Coronary artery (tissue), 2 donors: ENCODE data around the gene TNFRSF8.

Experiments
- DNase-seq: peaks from one replicate; pipeline ENCODE4 v3.0.0-alpha.2; 2017; ENCODE audit warnings: low spot score
- H3K27ac ChIP-seq, 2 donors: fragments of 200-600 bp; sonication (generic); one replicate each; pipeline ENCODE4 v1.5.1; 2016 to 2019
- H3K4me3 ChIP-seq: fragments of 200-600 bp; sonication (generic); 2 replicates; pipeline ENCODE4 v1.5.1; 2016; ENCODE audit warnings: mild to moderate bottlenecking, moderate library complexity
- CTCF ChIP-seq: fragments of 200-600 bp; sonication (generic); IDR thresholded peaks from one replicate; pipeline ENCODE4 v1.5.1; 2019; ENCODE audit warnings: antibody characterized with exemption

Gene TNFRSF8

GRCh38 chr1:12167493-12168429 lies 104.7 kb downstream of the TNFRSF8 start:
- TF ChIP-seq CTCF, result no peak
- no peak for DNase-seq

GRCh38 chr1:12168451-12169160 lies 105.5 kb downstream of the TNFRSF8 start:
- Histone ChIP-seq H3K27ac (peak overlapping the region in 1 of 2 donors; percentile 85), H3K4me3 (peak overlapping the region; percentile 82)
- DNase-seq, result no peak
- TF ChIP-seq CTCF, result no peak

More at GRCh38 chr1:12167493-12168429, 104.7 kb downstream of the TNFRSF8 start:
- peak overlapping the region; percentile 66 to 85 for H3K27ac ChIP-seq
- H3K4me3 ChIP-seq, result peak overlapping the region; percentile 82

GRCh38 chr1:12169442-12170135 lies 106.5 kb downstream of the TNFRSF8 start:
- H3K4me3 ChIP-seq, result peak overlapping the region; percentile 82
- no peak for TF ChIP-seq CTCF
- peak overlapping the region in 1 of 2 donors; percentile 65 for H3K27ac ChIP-seq
- DNase-seq, result no peak

- H3K4me3 ChIP-seq, result peak overlapping the region; percentile 82
- peak overlapping the region in 1 of 2 donors; percentile 65 for H3K27ac ChIP-seq
- no peak for TF ChIP-seq CTCF
- no peak for DNase-seq
These were observed 107.2 kb downstream of the TNFRSF8 start for GRCh38 chr1:12170263-12170671.

- peak overlapping the region in 1 of 2 donors; percentile 76 for H3K27ac ChIP-seq
- DNase-seq, result no peak
These were observed 108.3 kb downstream of the TNFRSF8 start for GRCh38 chr1:12171206-12172041.

More at GRCh38 chr1:12171206-12172041, 108.3 kb downstream of the TNFRSF8 start:
- H3K4me3 ChIP-seq, result no peak overlapping the region
- no peak for TF ChIP-seq CTCF
